ENCODE results near the gene SRPK2.
"Not testable (repeated sequence)": the region's sequence is repeated elsewhere in the genome, so short reads cannot be mapped to it uniquely, and the experiment has no call there.

- not testable (repeated sequence) for TF ChIP-seq CTCF, POLR2A (IDR thresholded peaks at IDR 0.05)
Measured at GRCh38 chr7:105361995-105362394, 26.7 kb downstream of the SRPK2 start.

All from testis (tissue), 2 donors.